Stimulated activated CD4-positive, alpha-beta T cell treated with anti-CD3 and anti-CD28 coated beads, Interleukin-15, amount 100 ng/mL, for 48 hours (primary cell): Measurements from ENCODE around the gene KCTD7.
"Not testable (repeated sequence)": the region's sequence is repeated elsewhere in the genome, so short reads cannot be mapped to it uniquely, and the experiment has no call there.

Experiments
- DNase-seq, 2 donors: peaks; one replicate each; pipeline ENCODE4 v3.0.0-alpha.2; 2020; ENCODE audit warnings: low read depth in 2 of 2

The KCTD7 gene

GRCh38 chr7:66682350-66683093 lies 53.8 kb downstream of the KCTD7 start:
- DNase-seq: no peak

- not testable (repeated sequence) for DNase-seq
Observed at GRCh38 chr7:66683094-66683769, 54.6 kb downstream of the KCTD7 start.

- DNase-seq: no peak
Observed at GRCh38 chr7:66683770-66684123, 55.1 kb downstream of the KCTD7 start.

DNA sequence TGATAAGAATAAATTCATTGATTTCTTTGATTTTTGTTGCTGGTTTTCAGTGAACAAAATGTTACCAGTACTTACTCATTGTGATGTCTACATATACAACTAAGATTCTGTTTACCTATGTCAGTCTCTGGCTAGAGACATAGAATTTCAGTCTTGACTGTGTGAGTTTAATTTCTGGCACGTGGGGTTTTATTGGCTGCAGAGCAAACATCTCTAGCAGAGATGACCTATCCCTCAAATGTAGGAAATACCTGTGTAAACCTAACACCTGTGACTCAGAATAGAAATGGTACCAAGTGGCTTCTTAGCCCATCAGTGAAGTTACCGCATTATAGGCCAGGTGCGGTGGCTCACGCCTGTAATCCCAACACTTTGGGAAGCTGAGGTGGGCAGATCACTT lies 57.0 kb downstream of the KCTD7 start:
- DNase-seq: not testable (repeated sequence)

- DNase-seq: no peak
Observed at GRCh38 chr7:66687186-66687585, 58.5 kb downstream of the KCTD7 start.

GRCh38 chr7:66687672-66688071 lies 59.0 kb downstream of the KCTD7 start:
- DNase-seq: not testable (repeated sequence)

- no peak for DNase-seq
Observed at GRCh38 chr7:66689081-66689480, 60.4 kb downstream of the KCTD7 start.

DNA sequence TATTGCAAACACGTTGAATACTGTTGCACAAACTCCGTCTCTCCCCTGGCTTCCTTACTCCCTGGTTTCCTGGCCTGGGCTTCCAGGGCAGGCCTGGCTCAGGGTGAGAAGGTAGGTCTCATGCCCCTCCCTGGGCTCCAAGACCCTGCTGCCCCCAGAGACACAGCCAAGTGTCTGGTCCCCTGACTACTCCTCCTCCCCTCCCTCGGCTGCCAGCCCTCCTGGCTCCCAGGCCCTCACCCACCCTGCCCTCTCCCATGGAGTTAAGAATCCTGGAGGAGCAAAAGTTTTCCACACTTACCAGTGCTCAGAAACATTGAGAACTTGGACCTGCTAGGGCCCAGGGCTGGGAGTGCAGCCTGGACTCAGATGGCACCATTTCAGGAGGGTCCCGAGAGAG lies 64.7 kb downstream of the KCTD7 start:
- DNase-seq: no peak
